Measurements from ENCODE around the gene YJEFN3.

The YJEFN3 gene, protein sequence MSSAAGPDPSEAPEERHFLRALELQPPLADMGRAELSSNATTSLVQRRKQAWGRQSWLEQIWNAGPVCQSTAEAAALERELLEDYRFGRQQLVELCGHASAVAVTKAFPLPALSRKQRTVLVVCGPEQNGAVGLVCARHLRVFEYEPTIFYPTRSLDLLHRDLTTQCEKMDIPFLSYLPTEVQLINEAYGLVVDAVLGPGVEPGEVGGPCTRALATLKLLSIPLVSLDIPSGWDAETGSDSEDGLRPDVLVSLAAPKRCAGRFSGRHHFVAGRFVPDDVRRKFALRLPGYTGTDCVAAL

DNA sequence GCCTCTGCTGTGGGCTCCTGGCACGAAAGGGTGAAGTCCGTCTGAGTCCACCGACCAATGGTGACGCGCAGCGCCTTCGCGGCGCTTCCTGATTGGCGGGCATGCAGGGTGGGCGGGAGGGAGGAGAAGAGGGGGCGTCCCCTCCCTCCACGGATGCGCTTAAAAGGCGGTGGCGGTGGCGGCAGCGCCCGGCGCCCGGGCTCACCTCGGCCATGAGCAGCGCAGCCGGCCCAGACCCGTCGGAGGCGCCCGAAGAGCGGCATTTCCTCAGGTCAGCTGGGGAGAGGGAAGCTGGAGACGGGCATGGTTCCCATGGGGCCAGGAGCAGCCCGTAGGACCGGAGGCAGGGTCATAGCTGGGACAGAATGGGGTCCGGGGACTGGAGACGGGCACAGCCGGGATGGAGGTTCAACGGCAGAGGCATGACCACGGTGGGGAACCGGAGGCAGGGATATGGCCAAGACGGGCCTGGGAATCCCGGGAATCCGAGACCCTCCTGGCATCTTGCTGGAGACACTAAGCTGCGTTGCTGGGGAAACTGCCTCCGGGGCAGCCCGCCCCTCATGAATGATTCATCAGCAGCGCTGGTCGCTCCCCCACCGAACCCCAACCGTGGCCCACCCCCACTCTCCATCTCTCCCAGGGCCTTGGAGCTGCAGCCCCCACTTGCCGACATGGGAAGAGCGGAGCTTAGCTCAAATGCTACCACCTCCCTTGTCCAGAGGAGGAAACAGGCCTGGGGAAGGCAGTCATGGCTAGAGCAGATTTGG, at the start of gene YJEFN3:
Gene YJEFN3 (plus strand): TSS at position 191 of the 770 bp plus-strand sequence. CDS start 22 bp downstream, at position 213.
- ChIA-PET CTCF (interaction anchor here (0.6 to 7.3 kb wide), 5 partner anchors 25 to 1531 kb away, joined by 3 to 75 read pairs (median 3); partner anchors contain the start of gene GMIP), POLR2A (interaction anchor here (0.6 to 2.2 kb wide), 4 partner anchors 12 to 441 kb away, joined by 3 to 6 read pairs (median 3); partner anchors contain the start of genes NDUFA13, TSSK6 and ZNF506)
- Histone ChIP-seq H3K4me1 (ENCODE audit: control insufficient read depth, insufficient read depth, low read length) (no peaks in the 10 kb centered on the region), H3K36me3 (ENCODE audit: control insufficient read depth in 2 of 2, insufficient read depth in 1 of 2, low read length in 2 of 2) (peaks cover 5 to 67% of the 10 kb centered on the region in 2 experiments; a peak in 2 of 3 replicates), H3K4me3 (ENCODE audit: low read depth, low read length) (no peak within 1 kb of the TSS), H3K9me3 (ENCODE audit: control insufficient read depth, insufficient read depth, low read depth, low read length) (no peaks in the 10 kb centered on the region), H3K27ac (ENCODE audit: extremely low read depth, low read depth, low read length) (no peak within 1 kb of the TSS)
- no peak for TF ChIP-seq ZNF768 (tag by site-specific recombination; IDR thresholded peaks at IDR 0.05)
- TF ChIP-seq ZNF521 (tag by site-specific recombination; IDR thresholded peaks at IDR 0.05): no peak
- no peak for TF ChIP-seq ZNF155 (tag by site-specific recombination; IDR thresholded peaks at IDR 0.05)
- no peak for TF ChIP-seq MEIS1 (CRISPR knock-in tag; IDR thresholded peaks at IDR 0.05; ENCODE audit: borderline replicate concordance)
- TF ChIP-seq ZNF501 (tag by site-specific recombination; IDR thresholded peaks at IDR 0.05): no peak
- peak; percentile 26; the same call in 1 of the 2 replicates for TF ChIP-seq IKZF3 (tag by site-specific recombination; IDR thresholded peaks at IDR 0.05)
- TF ChIP-seq ZNF341 (tag by site-specific recombination; IDR thresholded peaks at IDR 0.05; ENCODE audit: low read depth): 0 out of 2 replicates have a peak, but pooled peaks have one; percentile 24
- no peak for TF ChIP-seq ZNF391 (tag by site-specific recombination; IDR thresholded peaks at IDR 0.05; ENCODE audit: borderline replicate concordance, low read depth)

DNA sequence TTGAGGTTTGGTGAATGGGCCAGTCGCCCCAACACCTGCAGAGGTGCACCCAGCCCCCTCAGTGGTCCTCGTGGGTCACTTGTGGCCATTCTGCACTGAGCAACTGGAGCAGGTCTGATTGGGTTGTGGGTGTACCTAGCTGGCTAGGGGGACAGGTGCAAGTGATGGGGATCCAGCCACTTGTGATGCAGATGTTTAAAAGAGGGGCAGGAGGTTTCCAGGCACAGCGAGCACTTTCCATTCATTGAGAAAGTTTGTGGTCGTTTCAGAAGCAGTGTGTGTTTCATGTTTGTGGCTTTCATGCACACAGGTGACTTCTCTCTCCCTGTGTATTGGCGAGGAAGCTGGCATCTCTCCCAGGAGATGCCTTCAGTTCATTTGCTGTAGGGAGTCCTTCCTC, 48.0 kb upstream of the YJEFN3 start:
- no peak for TF ChIP-seq ZNF366 (tag by site-specific recombination; conservative IDR thresholded peaks at IDR 0.05)
- no peak for TF ChIP-seq ZNF324 (tag by site-specific recombination; IDR thresholded peaks at IDR 0.05)
- TF ChIP-seq SETDB1 (IDR thresholded peaks at IDR 0.05; ENCODE audit: insufficient read length, low read length): no peak
- TF ChIP-seq ZNF701 (tag by site-specific recombination; IDR thresholded peaks at IDR 0.05): no peak
- TF ChIP-seq ZNF121 (tag by site-specific recombination; IDR thresholded peaks at IDR 0.05): no peak
- TF ChIP-seq, protein P1, sequence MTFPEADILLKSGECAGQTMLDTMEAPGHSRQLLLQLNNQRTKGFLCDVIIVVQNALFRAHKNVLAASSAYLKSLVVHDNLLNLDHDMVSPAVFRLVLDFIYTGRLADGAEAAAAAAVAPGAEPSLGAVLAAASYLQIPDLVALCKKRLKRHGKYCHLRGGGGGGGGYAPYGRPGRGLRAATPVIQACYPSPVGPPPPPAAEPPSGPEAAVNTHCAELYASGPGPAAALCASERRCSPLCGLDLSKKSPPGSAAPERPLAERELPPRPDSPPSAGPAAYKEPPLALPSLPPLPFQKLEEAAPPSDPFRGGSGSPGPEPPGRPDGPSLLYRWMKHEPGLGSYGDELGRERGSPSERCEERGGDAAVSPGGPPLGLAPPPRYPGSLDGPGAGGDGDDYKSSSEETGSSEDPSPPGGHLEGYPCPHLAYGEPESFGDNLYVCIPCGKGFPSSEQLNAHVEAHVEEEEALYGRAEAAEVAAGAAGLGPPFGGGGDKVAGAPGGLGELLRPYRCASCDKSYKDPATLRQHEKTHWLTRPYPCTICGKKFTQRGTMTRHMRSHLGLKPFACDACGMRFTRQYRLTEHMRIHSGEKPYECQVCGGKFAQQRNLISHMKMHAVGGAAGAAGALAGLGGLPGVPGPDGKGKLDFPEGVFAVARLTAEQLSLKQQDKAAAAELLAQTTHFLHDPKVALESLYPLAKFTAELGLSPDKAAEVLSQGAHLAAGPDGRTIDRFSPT (tag by site-specific recombination; IDR thresholded peaks at IDR 0.05): no peak
- no peak for TF ChIP-seq ZNF530 (tag by site-specific recombination; IDR thresholded peaks at IDR 0.05; ENCODE audit: low read depth)
- TF ChIP-seq ZNF16 (tag by site-specific recombination; IDR thresholded peaks at IDR 0.05; ENCODE audit: low read depth): no peak
- no peak for TF ChIP-seq IKZF3 (tag by site-specific recombination; IDR thresholded peaks at IDR 0.05)
- TF ChIP-seq ZNF138 (tag by site-specific recombination; IDR thresholded peaks at IDR 0.05; ENCODE audit: borderline replicate concordance): no peak
- no peak for TF ChIP-seq ZNF48 (tag by site-specific recombination; IDR thresholded peaks at IDR 0.05)
- no peak for TF ChIP-seq ZNF433 (tag by site-specific recombination; IDR thresholded peaks at IDR 0.05; ENCODE audit: low read depth)
- ChIA-PET POLR2A (no interaction called here), CTCF (no interaction called here)
- Histone ChIP-seq H3K4me3 (ENCODE audit: low read depth, low read length) (no peak overlapping the region), H3K27ac (ENCODE audit: extremely low read depth, low read depth, low read length) (no peak overlapping the region), H3K36me3 (ENCODE audit: control insufficient read depth in 2 of 2, insufficient read depth in 1 of 2, low read length in 2 of 2) (peaks cover 0 to 37% of the 10 kb centered on the region in 2 experiments; a peak in 2 of 3 replicates), H3K4me1 (ENCODE audit: control insufficient read depth, insufficient read depth, low read length) (peaks cover 2% of the 10 kb centered on the region; the same call in 1 of the 2 replicates), H3K9me3 (ENCODE audit: control insufficient read depth, insufficient read depth, low read depth, low read length) (no peaks in the 10 kb centered on the region)
